ENCODE results near the gene ASB11.
A peak's percentile ranks its signal among the peaks of the same experiment; 100 is the strongest.
"Not testable (repeated sequence)": the region's sequence is repeated elsewhere in the genome, so short reads cannot be mapped to it uniquely, and the experiment has no call there.

The ASB11 gene

DNA sequence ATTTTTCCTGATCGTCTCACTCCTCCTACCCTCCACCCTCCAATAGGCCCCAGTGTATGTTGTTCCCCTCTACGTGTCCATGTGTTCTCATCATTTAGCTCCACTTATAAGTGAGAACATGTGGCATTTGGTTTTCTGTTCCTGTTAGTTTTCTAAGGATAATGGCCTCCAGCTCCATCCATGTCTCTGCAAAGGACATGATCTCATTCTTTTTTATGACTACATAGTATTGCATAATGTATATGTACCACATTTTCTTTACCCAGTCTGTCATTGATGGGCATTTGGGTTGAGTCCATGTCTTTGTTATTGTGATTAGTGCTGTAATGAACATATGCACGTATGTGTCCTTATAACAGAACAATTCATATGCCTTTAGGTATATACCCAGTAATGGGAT lies 9.5 kb downstream of the ASB11 start:
- DNase-seq (ENCODE audit: low read depth), result not testable (repeated sequence)

DNA sequence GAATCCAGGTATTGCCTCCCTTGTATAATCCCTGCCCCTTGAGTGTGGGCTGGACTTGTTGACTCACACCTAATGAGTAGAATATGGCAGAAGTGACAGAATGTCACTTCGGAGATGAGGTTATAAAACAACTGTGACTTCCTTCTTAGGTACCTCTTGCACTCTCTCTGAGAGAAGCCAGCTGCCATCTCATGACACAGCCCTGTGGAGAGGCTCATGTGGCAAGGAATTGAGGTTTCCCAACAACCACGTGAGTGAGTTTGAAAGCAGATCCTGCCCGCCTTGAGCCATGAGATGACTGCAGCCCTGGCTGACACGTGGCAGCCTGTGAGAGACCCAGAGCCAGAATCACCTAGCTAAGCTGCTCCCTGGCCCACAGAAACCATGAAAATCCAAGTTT lies 13.5 kb downstream of the ASB11 start:
- no peak for DNase-seq (ENCODE audit: low read depth)

- no peak for DNase-seq (ENCODE audit: low read depth)
Observed at GRCh38 chrX:15299941-15300851, 15.2 kb downstream of the ASB11 start.

DNA sequence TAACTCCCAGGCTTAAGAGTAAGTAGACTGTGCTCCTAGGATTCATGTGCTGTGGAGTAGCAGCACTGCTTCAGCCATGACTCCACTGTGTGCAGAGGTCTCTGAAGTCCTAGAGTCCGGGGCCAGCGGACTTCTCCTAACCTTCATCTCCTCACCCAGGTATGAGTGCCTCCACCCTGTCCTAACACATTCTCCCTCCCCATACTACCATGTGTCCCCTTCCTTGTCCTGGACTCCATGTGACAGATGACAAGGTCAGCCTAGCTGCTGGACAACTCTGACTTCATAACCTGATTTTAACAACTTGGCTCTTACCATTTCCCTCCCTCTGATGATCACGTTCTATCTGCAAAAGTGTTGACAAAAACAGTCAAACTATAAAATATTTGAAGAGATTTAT lies 16.7 kb downstream of the ASB11 start:
- DNase-seq (ENCODE audit: low read depth), result no peak

- DNase-seq (ENCODE audit: low read depth), result no peak
Observed at GRCh38 chrX:15298201-15298600, 17.2 kb downstream of the ASB11 start.

- no peak for DNase-seq (ENCODE audit: low read depth)
Observed at GRCh38 chrX:15293451-15293850, 22.0 kb downstream of the ASB11 start.

DNA sequence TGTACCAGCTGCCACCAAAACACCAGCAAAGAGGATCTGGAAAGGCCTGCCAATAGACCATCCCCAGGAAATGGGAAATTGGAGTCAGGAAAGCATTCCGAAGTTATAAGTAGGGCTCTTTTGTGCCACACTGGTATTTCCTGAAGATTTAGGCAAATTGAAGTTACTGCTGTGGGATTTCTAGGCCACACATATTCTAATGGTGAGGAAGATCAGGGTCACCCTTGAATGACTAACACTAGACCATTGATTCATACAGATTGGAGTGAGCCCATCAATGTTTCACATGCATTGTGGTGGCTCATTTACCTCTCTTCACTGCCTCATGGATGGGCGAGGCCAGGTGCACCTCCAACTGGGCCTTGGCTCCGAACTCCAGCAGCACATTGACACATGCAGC lies 22.6 kb downstream of the ASB11 start:
- DNase-seq (ENCODE audit: low read depth), result no peak

- DNase-seq (ENCODE audit: low read depth), result no peak
Observed at GRCh38 chrX:15277604-15278003, 37.8 kb downstream of the ASB11 start.

GRCh38 chrX:15274946-15275345 lies 40.5 kb downstream of the ASB11 start:
- no peak for DNase-seq (ENCODE audit: low read depth)

GRCh38 chrX:15273275-15273674 lies 42.2 kb downstream of the ASB11 start:
- not testable (repeated sequence) for DNase-seq (ENCODE audit: low read depth)

DNA sequence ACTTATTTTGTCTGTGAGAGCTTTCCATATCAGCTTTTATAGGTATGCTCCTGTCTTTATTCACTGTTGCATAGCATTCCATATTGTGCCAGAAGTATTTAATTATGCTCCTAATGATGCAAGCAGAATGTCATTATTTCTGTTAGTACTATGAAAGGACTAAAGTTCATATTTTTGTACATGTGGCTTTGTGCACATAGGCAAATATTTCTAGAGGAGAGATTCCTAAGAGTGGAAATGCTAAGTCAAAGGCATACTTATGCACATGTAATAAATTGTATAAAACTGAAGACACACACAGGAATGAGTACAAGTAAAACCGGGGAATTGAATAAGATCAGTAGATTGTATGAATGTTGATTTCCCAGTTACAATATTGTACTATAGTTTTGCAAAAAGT lies 43.7 kb downstream of the ASB11 start:
- no peak for DNase-seq (ENCODE audit: low read depth)

- DNase-seq (ENCODE audit: low read depth), result peak; percentile 11
Observed at GRCh38 chrX:15269618-15270521, 45.6 kb downstream of the ASB11 start, which contains the start of gene ASB9. Gene ASB9 (minus strand): TSS chrX:15270083. CDS start chrX:15269874, 209 bp downstream.

GRCh38 chrX:15269120-15269519 lies 46.3 kb downstream of the ASB11 start:
- DNase-seq (ENCODE audit: low read depth), result no peak

- DNase-seq (ENCODE audit: low read depth), result no peak
Observed at GRCh38 chrX:15254852-15255251, 60.6 kb downstream of the ASB11 start.

DNA sequence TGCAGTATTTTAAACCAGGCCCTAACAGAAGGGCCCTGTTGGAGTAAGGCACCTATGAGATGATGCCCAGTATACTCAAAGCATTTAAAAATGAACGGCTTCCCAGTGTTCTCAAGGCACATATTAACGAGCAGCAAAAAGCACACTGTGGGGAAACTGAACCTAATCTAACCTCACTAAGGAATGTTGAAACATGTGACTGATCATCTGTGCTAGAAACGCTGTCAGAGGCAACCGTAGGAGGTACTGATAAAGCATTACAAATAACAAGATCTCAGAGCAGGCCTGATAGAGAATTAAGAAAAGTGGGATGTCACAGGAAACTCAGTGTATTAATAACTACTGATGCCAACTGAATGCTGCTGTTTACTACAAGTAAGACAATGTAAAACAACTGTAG lies 69.5 kb downstream of the ASB11 start:
- no peak for DNase-seq (ENCODE audit: low read depth)

GRCh38 chrX:15244421-15244820 lies 71.0 kb downstream of the ASB11 start:
- DNase-seq (ENCODE audit: low read depth), result no peak

DNA sequence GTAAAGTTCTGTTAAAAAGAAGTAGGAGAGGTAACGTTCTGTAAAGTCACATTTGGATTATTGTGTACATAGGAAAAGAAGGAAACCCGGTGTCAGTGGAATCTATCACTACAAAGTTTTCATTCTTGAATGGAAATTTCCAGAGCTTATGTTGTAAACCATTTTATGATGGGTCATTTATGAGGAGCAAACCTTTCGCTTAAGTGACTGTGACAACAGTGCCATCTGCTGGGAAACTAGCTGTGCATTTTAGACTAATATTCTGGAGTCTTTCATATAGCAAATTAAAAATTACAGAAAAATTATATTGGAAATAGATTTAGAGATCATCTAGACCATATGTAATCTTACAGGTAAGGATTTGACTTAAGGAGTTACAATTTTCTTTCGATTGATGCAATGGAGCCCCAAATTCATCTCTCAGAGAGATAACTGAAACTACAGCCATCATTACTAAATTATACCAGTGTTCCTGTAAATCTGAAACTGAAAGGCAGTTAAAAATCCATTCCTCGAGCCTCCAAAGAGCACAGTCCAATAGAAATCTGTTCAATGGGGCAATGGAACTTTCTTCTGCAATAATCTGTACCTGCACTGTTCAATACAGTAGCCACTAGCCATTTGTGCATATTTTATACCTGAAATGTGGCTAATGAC lies 72.4 kb downstream of the ASB11 start:
- peak; percentile 24 for DNase-seq (ENCODE audit: low read depth)

DNA sequence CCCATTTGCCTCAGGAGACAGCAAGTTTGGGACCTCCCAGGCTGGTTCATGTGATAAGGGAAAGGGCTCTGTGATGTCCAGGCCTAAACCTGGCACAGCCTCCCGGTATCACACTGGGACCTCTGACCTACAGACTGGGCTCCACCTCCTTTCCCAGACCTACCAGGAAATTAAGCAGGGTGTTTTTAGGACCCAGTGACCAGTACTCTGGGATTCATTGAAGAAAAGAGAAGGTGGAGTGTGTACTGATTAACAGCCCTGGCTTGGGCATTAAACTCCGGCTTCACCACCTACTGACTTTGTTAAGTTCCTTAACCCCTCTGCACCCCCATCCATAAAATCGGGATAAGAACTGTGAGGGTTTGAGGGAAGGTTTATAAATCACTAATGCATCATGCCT lies 74.1 kb downstream of the ASB11 start:
- DNase-seq (ENCODE audit: low read depth), result no peak

GRCh38 chrX:15240414-15240813 lies 75.0 kb downstream of the ASB11 start:
- DNase-seq (ENCODE audit: low read depth), result no peak

DNA sequence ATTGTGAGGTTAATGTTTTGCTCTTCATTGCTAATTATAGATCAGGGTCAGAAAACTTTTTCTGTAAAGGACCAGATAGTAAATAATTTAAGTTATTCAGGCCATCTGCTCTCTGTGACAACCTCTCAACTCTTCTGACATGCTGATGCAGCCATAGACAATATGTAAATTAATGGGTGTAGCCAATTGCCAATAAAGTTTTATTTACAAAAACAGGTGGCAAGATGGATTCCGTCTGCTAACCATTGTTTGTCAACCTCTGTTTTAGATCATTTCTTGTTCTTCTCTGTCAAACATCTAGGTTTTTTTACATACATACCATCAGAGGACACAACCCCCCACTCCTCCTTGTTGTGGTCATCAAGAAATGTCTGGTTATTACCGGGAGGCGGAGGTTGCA lies 79.3 kb downstream of the ASB11 start:
- DNase-seq (ENCODE audit: low read depth), result no peak

DNA sequence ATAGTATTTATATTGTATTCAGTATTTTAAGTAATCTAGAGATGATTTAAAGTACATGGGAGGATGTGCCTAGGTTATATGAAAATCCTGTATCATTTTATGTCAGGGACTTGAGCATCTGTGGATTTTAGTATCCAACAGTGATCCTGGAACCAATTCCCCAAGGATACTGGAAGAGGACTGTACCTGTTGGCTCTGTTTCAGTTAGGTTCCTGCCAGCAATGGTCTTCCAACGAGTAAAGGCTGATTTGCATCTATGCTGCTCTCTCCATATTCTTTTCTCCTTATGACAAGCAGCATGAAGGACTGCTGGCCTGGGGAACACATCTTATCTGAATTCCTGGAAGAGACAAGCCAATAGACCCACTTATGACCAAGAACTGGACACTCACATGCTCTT lies 80.4 kb downstream of the ASB11 start:
- no peak for DNase-seq (ENCODE audit: low read depth)

DNA sequence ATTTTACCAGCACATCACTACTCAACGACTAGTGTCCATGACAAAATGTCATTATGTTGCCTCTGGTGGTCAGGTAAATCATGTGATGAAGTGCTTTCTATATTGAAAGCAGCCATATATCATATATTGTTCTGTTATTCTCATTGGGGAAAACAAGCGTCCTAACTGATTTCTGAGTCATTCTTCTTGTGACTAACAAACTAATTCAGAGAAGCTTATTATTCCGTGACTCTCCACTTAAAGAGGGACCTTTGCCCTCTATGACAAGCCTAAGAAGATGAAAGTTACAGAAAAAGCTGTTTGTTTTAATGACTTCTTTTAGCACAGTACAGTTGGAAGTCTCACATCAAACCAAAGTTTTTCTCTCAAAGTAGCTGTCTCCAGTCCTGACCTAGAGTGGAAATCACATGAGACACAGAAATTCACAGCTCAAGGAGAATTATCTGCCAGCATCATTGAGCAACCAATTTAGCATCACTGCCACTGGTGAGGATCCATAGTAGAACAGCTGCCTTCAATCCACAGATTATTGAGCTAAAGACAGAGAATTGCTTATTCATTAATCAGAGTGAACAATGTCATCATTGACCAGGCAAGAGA lies 81.9 kb downstream of the ASB11 start:
- no peak for DNase-seq (ENCODE audit: low read depth)

All from GM04504 (cell line).